CD4-positive, alpha-beta T cell (primary cell): ENCODE data around the gene SLITRK4. TPM values are rescaled to one million over a fixed set of nuclear protein-coding genes. Genes with fewer than 3 reads are reported as not detected.
A peak's percentile ranks its signal among the peaks of the same experiment; 100 is the strongest.

Source experiments
- ATAC-seq: fragments of 200-7000 bp; cut with Tn5 transposase; one replicate; pipeline ENCODE4 v1.10.0; 2022; ENCODE audit warnings: mild to moderate bottlenecking; ENCODE audit not compliant: poor library complexity
- CTCF ChIA-PET: fragments of 350-600 bp; sonication (Branson Sonifier 250); formaldehyde crosslinking; loops from one replicate; lab custom pipeline; 2021; ENCODE audit warnings: antibody characterized with exemption, inconsistent platforms; lab: Charles Lee
- POLR2A ChIA-PET: fragments of 350-600 bp; sonication (Branson Sonifier 250); formaldehyde crosslinking; loops from one replicate; lab custom pipeline; 2021; ENCODE audit warnings: antibody characterized with exemption, inconsistent platforms; lab: Charles Lee
- DNase-seq, 14 experiments: peaks; one replicate each; pipeline ENCODE4 v3.0.0-alpha.2; 2013 to 2020; ENCODE audit warnings: mixed read lengths in 2 of 14
- H3K27ac ChIP-seq, 2 donors: one replicate each; pipeline versions ENCODE4 v1.5.1 to v1.7.0; 2013; ENCODE audit warnings: low read length in 2 of 2, low read depth in 1 of 2, mild to moderate bottlenecking in 1 of 2
- H3K27me3 ChIP-seq, 2 experiments: 1 replicate in 1 of 2; 2 replicates in 1 of 2; pipeline versions ENCODE4 v1.6.1 to v1.7.0; 2013; ENCODE audit warnings: low read length in 2 of 2, control low read depth in 1 of 2, mild to moderate bottlenecking in 1 of 2, moderate library complexity in 1 of 2; ENCODE audit not compliant: insufficient read depth in 2 of 2, control insufficient read depth in 1 of 2
- H3K36me3 ChIP-seq: one replicate; pipeline ENCODE4 v1.6.1; 2013; ENCODE audit warnings: low read length, control low read depth; ENCODE audit not compliant: insufficient read depth
- H3K4me1 ChIP-seq: one replicate; pipeline ENCODE4 v1.6.1; 2013; ENCODE audit warnings: low read length, control low read depth; ENCODE audit not compliant: insufficient read depth
- H3K4me3 ChIP-seq: one replicate; pipeline ENCODE4 v1.5.1; 2013; ENCODE audit warnings: mild to moderate bottlenecking, low read length, moderate library complexity
- H3K9me3 ChIP-seq, 2 experiments: 1 replicate in 1 of 2; 2 replicates in 1 of 2; pipeline versions ENCODE4 v1.6.1 to v1.7.0; 2013; ENCODE audit warnings: low read length in 2 of 2, mild to moderate bottlenecking in 2 of 2, control low read depth in 1 of 2, moderate library complexity in 1 of 2; ENCODE audit not compliant: control insufficient read depth in 1 of 2, insufficient read depth in 1 of 2
- H3K27ac Mint-ChIP-seq: one replicate; pipeline ENCODE4 v1.8.0; 2020; ENCODE audit warnings: mixed read lengths
- H3K27me3 Mint-ChIP-seq: one replicate; pipeline ENCODE4 v1.8.0; 2021; ENCODE audit warnings: mixed read lengths
- H3K36me3 Mint-ChIP-seq: one replicate; pipeline ENCODE4 v1.8.0; 2021; ENCODE audit warnings: low read depth, mixed read lengths
- H3K4me1 Mint-ChIP-seq: one replicate; pipeline ENCODE4 v1.8.0; 2021; ENCODE audit warnings: low read depth, mixed read lengths
- H3K4me3 Mint-ChIP-seq: one replicate; pipeline ENCODE4 v1.8.0; 2020; ENCODE audit warnings: mild to moderate bottlenecking, mixed read lengths
- H3K9me3 Mint-ChIP-seq: one replicate; pipeline ENCODE4 v1.8.0; 2020; ENCODE audit warnings: mixed read lengths
- intact Hi-C, 2 experiments: fragments of 100-400 bp; cut with DNase I in 1 of 2; cut with micrococcal nuclease in 1 of 2; formaldehyde crosslinking; loops; one replicate each; pipeline versions ENCODE4 v1.15.1 to v1.9.0; 2023 to 2025; cut with DNase I, micrococcal nuclease
- total RNA-seq, 174 experiments: library from RNA in 2 of 174; stranded (reverse) in 2 of 174; gene quantifications; one replicate each; pipeline ENCODE4 v1.2.3 and lab custom pipeline; 2021 to 2026
- TF ChIP-seq, protein P1 (sequence below): fragments of 200-600 bp; IDR thresholded peaks from one replicate; pipeline ENCODE4 v1.8.0; 2022; ENCODE audit warnings: antibody characterized with exemption, mild to moderate bottlenecking

SLITRK4 gene
- total RNA-seq, 2 experiments from 2014 or later: 0.06 TPM; not detected in 1

DNA sequence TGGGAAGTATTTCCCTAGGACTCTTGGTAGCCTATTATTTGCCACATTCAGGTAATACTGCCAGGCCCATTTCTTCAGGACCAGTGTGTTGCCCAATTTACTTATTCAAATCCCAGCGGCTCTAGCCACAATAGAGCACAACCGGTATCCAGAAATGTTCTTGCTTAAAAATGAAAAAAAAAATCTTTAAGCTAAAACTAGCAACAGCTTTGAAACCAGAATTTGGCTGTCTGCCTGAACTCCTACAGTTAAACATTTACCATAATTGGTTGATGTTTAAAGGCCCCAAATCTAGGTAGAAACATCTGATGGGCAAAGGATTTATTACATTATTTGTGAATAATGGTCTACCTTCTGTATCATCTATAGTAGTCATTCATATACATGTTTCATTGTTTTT lies 930 bp upstream of the SLITRK4 start:
- Histone ChIP-seq H3K27ac (no peak overlapping the region), H3K36me3 (no peaks in the 10 kb centered on the region), H3K9me3 (peaks cover 0 to 17% of the 10 kb centered on the region in 2 experiments), H3K4me1 (no peaks in the 10 kb centered on the region), H3K4me3 (no peak overlapping the region), H3K27me3 (peaks cover 0 to 9% of the 10 kb centered on the region in 2 experiments)
- H3K4me3 Mint-ChIP-seq: no peak overlapping the region
- CTCF ChIA-PET: no interaction called here
- TF ChIP-seq, protein P1, sequence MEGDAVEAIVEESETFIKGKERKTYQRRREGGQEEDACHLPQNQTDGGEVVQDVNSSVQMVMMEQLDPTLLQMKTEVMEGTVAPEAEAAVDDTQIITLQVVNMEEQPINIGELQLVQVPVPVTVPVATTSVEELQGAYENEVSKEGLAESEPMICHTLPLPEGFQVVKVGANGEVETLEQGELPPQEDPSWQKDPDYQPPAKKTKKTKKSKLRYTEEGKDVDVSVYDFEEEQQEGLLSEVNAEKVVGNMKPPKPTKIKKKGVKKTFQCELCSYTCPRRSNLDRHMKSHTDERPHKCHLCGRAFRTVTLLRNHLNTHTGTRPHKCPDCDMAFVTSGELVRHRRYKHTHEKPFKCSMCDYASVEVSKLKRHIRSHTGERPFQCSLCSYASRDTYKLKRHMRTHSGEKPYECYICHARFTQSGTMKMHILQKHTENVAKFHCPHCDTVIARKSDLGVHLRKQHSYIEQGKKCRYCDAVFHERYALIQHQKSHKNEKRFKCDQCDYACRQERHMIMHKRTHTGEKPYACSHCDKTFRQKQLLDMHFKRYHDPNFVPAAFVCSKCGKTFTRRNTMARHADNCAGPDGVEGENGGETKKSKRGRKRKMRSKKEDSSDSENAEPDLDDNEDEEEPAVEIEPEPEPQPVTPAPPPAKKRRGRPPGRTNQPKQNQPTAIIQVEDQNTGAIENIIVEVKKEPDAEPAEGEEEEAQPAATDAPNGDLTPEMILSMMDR: no peak
- no peaks in the 10 kb centered on the region for H3K36me3 Mint-ChIP-seq
- H3K27me3 Mint-ChIP-seq: peaks cover 19% of the 10 kb centered on the region
- intact Hi-C loops: no loop called here
- DNase-seq: no peak
- no peaks in the 10 kb centered on the region for H3K9me3 Mint-ChIP-seq
- no peak overlapping the region for H3K27ac Mint-ChIP-seq
- no peak for ATAC-seq
- POLR2A ChIA-PET: no interaction called here
- no peaks in the 10 kb centered on the region for H3K4me1 Mint-ChIP-seq

DNA sequence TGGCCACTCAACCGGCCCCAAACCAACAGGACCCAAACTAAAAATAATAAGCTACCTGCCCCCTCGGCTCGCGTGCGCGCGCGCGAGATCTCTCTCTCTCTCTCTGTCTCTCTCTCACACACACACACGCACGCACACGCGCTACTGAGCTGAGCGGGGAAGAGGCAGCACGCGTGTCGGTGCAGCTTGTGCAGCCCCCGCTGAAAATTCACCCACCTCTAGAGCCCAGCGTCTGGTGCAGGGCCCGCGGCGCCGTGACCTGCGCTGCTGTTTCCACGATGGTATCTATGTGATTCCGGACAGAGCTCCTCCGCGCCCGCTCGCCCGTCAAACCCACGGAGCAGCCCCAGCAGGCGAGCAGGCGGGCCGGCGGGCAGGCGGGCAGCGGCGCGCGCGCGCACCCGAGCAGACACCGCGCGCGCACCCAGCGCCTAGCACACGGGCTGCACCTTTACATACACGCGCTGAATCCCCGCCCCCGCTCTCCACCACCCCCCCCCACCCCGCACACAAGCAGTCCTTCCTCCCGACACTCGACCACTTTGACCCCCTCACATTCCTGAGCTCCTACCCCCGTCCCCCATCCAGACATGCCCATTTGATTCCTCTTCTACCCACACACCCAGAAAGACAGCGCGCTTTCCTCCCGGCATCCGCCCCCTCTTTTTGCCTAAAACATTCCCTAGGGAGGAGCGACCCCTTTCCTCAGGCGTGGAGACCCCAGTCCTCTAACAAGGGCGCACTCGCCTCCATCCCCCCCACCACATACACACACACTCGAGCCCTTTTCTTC lies 1.0 kb downstream of the SLITRK4 start:
- Mint-ChIP-seq H3K27ac (no peak overlapping the region), H3K9me3 (no peaks in the 10 kb centered on the region)
- intact Hi-C loops: no loop called here

DNA sequence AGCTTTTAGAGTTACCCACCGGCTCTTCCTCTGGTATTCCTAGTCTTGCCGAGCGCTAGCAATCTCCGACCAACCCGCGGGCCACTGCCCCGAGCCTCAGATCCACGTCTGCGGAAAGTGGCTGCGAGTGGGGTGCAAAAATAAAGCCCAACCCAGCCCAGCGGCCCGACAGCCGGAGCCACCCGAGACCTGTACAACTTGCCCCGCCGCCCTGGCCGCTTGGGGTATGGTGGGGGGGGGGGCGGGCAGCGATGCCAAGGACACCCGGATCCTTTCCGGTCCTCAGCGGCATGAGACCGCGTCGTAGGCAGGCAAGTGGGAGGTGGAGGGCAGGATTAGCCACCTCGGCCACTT lies 1.6 kb downstream of the SLITRK4 start:
- peak overlapping the region; percentile 14 for H3K4me3 ChIP-seq
- ATAC-seq (no peak), DNase-seq (no peak)
- TF ChIP-seq, protein P1: no peak
- POLR2A ChIA-PET: no interaction called here
- H3K9me3 ChIP-seq: peaks cover 0 to 17% of the 10 kb centered on the region in 2 experiments
- H3K9me3 Mint-ChIP-seq: no peaks in the 10 kb centered on the region
- no peak overlapping the region for H3K4me3 Mint-ChIP-seq
- H3K4me1 Mint-ChIP-seq: no peaks in the 10 kb centered on the region
- peaks cover 0 to 9% of the 10 kb centered on the region in 2 experiments for H3K27me3 ChIP-seq
- CTCF ChIA-PET: no interaction called here
- no peak overlapping the region for H3K27ac ChIP-seq
- no peaks in the 10 kb centered on the region for H3K36me3 Mint-ChIP-seq
- intact Hi-C loops: no loop called here
- H3K4me1 ChIP-seq: no peaks in the 10 kb centered on the region
- H3K36me3 ChIP-seq: no peaks in the 10 kb centered on the region
- peaks cover 20% of the 10 kb centered on the region for H3K27me3 Mint-ChIP-seq
- no peak overlapping the region for H3K27ac Mint-ChIP-seq

More for the DNA sequence above, 1.0 kb downstream of the SLITRK4 start:
- ChIA-PET CTCF (no interaction called here), POLR2A (no interaction called here)
- no peak for DNase-seq
- TF ChIP-seq, protein P1: no peak
- H3K27me3 ChIP-seq: peaks cover 0 to 9% of the 10 kb centered on the region in 2 experiments
- no peaks in the 10 kb centered on the region for H3K4me1 Mint-ChIP-seq
- ATAC-seq: no peak
- no peak overlapping the region for H3K27ac ChIP-seq
- peaks cover 20% of the 10 kb centered on the region for H3K27me3 Mint-ChIP-seq
- no peaks in the 10 kb centered on the region for H3K36me3 ChIP-seq
- peak overlapping the region; percentile 14 for H3K4me3 ChIP-seq
- H3K9me3 ChIP-seq: peaks cover 0 to 17% of the 10 kb centered on the region in 2 experiments
- no peaks in the 10 kb centered on the region for H3K36me3 Mint-ChIP-seq
- no peaks in the 10 kb centered on the region for H3K4me1 ChIP-seq
- H3K4me3 Mint-ChIP-seq: no peak overlapping the region
